Stimulated activated CD4-positive, alpha-beta T cell treated with anti-CD3 and anti-CD28 coated beads, Interleukin-1b, Interleukin-23, amount 100 ng/mL, for 48 hours (primary cell): ENCODE data around the gene HSPA4.
"Not testable (repeated sequence)": the region's sequence is repeated elsewhere in the genome, so short reads cannot be mapped to it uniquely, and the experiment has no call there.

Experiments
- DNase-seq: peaks from one replicate; pipeline ENCODE4 v3.0.0-alpha.2; 2020

HSPA4 gene

GRCh38 chr5:133051061-133051541 lies 712 bp upstream of the HSPA4 start:
- no peak for DNase-seq

GRCh38 chr5:133052317-133053175 lies 733 bp downstream of the HSPA4 start:
- peak; percentile 73 for DNase-seq

GRCh38 chr5:133053448-133053847 lies 1.6 kb downstream of the HSPA4 start:
- DNase-seq = no peak

- no peak for DNase-seq
Measured at GRCh38 chr5:133054697-133055471, 3.1 kb downstream of the HSPA4 start.

- no peak for DNase-seq
Measured at GRCh38 chr5:133056891-133057290, 5.1 kb downstream of the HSPA4 start.

GRCh38 chr5:133059621-133060020 lies 7.8 kb downstream of the HSPA4 start:
- DNase-seq = no peak

GRCh38 chr5:133062276-133062675 lies 10.5 kb downstream of the HSPA4 start:
- DNase-seq = no peak

GRCh38 chr5:133063965-133064364 lies 12.2 kb downstream of the HSPA4 start:
- no peak for DNase-seq

- no peak for DNase-seq
Measured at GRCh38 chr5:133065471-133065870, 13.7 kb downstream of the HSPA4 start.

GRCh38 chr5:133066045-133066444 lies 14.2 kb downstream of the HSPA4 start:
- DNase-seq = no peak

- DNase-seq = no peak
Measured at GRCh38 chr5:133072021-133072420, 20.2 kb downstream of the HSPA4 start.

GRCh38 chr5:133075572-133076536 lies 24.0 kb downstream of the HSPA4 start:
- no peak for DNase-seq

- DNase-seq = no peak
Measured at GRCh38 chr5:133079048-133079447, 27.2 kb downstream of the HSPA4 start.

- DNase-seq = no peak
Measured at GRCh38 chr5:133081036-133081435, 29.2 kb downstream of the HSPA4 start.

- no peak for DNase-seq
Measured at GRCh38 chr5:133081703-133082102, 29.9 kb downstream of the HSPA4 start.

- DNase-seq = no peak
Measured at GRCh38 chr5:133082128-133082527, 30.3 kb downstream of the HSPA4 start.

GRCh38 chr5:133083901-133084300 lies 32.1 kb downstream of the HSPA4 start:
- no peak for DNase-seq

- DNase-seq = not testable (repeated sequence)
Measured at GRCh38 chr5:133085171-133085570, 33.4 kb downstream of the HSPA4 start.

- no peak for DNase-seq
Measured at GRCh38 chr5:133086366-133086875, 34.6 kb downstream of the HSPA4 start.

GRCh38 chr5:133088064-133088463 lies 36.3 kb downstream of the HSPA4 start:
- DNase-seq = no peak

- DNase-seq = no peak
Measured at GRCh38 chr5:133091034-133091433, 39.2 kb downstream of the HSPA4 start.

- no peak for DNase-seq
Measured at GRCh38 chr5:133106343-133106742, 54.5 kb downstream of the HSPA4 start.
